ENCODE measurements around the gene CNPPD1. TPM values are rescaled to one million over a fixed set of nuclear protein-coding genes. Genes with fewer than 3 reads are reported as not detected.

CNPPD1 gene
- total RNA-seq (2014; rRNA removed; shearing (Covaris generic)) = 27.7 and 33.2 TPM in 2 replicates

DNA sequence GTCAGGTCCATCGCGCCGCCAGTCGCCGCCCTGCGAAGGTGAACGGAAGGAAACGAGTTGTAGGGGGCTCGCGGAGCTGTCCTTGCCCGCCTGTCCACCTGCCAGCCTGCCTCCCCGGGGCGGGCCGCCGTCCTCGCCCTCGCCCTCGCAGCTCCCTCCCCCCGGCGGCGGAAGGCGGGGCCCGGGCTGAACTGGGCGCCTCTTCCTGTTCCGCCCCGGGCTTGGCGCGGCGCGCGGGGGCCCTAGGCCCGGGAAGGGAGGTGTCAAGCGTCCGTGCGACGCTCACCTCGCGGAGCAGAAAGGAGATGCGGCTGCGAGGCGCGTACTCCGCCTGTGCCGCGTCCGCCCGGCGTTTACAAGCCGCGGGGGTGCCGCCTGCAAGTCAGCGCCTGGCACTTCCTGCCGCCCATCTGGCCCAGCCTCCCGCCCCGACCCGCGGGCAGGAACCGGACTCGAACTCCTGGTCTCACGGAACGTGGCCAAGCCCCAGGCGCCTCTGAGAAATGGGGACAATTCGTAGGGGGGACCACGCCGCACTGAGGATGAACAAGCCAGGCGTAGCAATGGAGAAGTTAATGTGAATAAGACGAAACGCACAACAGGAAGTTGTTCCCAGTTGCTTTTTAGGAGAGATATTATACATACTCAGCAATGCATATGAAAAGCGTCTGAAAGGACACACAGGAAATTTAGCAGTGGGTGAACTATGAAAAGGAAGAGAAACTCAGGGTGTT is at the start of gene CNPPD1:
Gene CNPPD1, minus strand, starts transcription at position 108 of the 734 bp plus-strand sequence. Its CDS starts 97 bp downstream, at position 11.
- peak; percentile 95 for DNase-seq
- no peaks in the 10 kb centered on the region for H3K27me3 ChIP-seq (ENCODE audit: control insufficient read depth, insufficient read depth, low read length)
- peaks cover 20% of the 10 kb centered on the region for H3K36me3 ChIP-seq (replicated peaks; ENCODE audit: control insufficient read depth, insufficient read depth, low read length)
- peak within 1 kb of the TSS; percentile 86 for H3K4me3 ChIP-seq (ENCODE audit: insufficient read depth, low read depth, low read length)

DNA sequence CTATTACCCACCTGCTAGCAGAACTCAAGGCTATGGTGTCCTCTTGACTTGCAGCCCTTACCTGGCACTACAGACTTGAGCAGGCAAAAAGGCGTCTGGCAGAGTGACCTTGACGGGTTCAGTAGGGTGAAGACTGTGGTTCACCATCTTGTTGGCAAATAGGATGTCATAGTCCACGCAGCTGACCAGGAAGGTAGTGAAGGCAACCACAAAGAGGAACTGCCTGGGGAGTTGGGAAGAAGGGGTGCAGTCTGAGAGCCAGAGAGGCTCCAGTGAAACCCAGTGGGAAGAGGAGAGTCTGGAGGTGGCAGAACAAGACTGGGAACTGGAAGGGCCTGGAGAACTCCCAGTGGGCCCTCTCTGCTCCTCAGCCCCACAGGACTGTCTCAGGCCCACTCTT is 48.6 kb upstream of the CNPPD1 start:
- Histone ChIP-seq H3K4me3 (ENCODE audit: insufficient read depth, low read depth, low read length) (no peak overlapping the region), H3K36me3 (replicated peaks; ENCODE audit: control insufficient read depth, insufficient read depth, low read length) (peaks cover 19% of the 10 kb centered on the region), H3K27me3 (ENCODE audit: control insufficient read depth, insufficient read depth, low read length) (no peaks in the 10 kb centered on the region)
- no peak for DNase-seq

DNA sequence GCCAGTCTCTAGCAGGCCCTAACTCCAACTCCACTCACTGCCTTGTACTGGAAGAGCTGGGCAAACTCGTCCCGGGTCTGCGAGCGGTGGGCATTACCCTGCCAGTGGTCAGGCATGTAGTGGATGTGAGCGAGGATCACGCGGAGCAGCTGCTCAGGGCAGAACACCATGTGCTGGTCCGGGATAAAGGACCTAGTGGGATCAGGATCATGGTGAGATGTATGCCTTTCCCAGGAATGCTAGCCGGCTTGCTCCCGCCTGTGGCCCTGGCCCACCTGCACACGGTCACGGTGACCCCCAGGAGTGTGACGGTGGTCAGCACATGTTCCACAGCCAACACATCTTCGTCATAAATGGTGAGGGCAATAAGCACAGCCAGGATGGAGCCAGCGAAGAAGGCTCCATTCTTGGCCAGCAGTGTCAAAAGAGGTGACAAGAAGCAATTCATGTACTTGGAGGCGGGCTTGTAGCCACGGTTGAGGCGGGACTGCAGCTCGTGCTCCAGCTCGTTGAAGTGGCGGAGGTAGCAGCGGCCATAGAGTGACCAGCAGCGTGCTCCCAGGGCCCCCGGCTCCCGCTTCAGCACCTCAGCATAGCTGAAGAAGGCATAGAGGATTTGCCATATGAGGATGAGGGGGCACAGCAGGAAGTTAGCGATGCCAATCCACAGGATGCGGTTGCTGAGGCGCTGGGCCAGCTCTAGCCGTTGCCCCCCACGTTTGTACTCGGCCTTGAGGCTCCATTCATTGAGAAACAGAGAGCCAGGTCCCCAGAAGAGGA is 47.3 kb upstream of the CNPPD1 start:
- Histone ChIP-seq H3K36me3 (replicated peaks; ENCODE audit: control insufficient read depth, insufficient read depth, low read length) (peaks cover 19% of the 10 kb centered on the region), H3K4me3 (ENCODE audit: insufficient read depth, low read depth, low read length) (no peak overlapping the region), H3K27me3 (ENCODE audit: control insufficient read depth, insufficient read depth, low read length) (no peaks in the 10 kb centered on the region)
- DNase-seq = no peak

DNA sequence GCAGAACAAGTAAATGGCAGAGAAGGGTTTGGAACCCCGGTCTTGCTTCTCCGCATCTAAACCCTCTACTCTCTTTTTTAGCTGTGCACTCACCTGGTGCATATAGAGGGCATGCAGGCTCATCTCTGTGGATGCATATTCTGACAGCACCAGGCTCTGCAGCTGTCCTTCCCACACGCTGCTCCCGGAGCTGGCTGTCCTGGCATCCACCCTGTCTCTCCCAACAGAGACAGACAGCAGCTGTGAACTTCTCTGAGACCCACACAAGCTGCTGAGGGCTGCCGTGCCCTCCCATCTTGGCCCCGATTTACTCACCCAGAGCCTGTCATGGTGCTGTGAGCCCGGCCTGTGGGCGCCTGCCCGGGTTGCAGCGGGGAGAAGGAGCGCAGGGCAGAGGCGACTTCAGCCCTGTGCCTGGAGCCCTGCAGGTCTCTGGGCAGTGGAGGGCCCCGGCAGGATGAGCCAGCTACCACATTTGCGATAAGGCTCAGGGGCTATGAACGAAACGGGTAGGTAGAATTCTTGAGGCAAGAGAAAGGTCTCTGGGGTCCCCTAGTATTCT is 45.3 kb upstream of the CNPPD1 start:
- DNase-seq = no peak
- Histone ChIP-seq H3K4me3 (ENCODE audit: insufficient read depth, low read depth, low read length) (no peak overlapping the region), H3K27me3 (ENCODE audit: control insufficient read depth, insufficient read depth, low read length) (no peaks in the 10 kb centered on the region), H3K36me3 (replicated peaks; ENCODE audit: control insufficient read depth, insufficient read depth, low read length) (peaks cover 19% of the 10 kb centered on the region)

DNA sequence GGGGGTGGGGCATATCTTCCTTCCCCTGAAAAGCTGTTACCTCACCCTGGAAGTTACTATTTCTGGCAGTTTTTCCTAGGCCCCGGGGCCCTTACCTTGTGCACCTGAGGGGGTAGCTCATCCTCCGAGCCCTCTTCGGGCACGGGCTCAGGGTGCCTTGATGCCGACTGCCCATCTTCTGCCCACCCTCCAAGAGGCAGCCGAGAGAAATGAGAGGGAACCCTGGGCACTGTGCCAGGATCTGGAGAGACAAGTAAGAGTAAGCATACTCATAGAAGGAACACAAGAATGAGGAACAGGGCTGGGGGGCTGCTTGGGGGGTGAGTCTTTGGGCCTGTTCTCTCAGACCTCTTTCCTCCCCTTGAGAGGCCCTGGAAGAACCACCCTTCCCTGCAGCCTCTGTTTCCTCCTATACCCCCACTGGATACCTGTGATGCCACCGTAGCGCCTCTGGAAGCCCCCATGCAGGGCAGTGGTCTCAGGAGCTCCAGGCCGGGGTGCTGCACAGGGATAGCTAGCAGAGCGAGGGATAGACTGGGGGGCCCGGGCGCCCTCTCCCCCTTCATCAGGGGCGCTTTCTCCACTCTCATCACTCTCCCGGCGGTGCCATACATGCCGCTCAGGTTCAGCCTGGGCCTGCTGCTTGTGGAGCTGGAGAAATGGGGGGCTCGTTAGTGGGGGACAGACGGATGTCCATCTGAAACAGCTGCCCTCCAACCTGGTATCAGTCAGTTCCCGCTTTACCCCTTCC is 44.1 kb upstream of the CNPPD1 start:
- H3K36me3 ChIP-seq (replicated peaks; ENCODE audit: control insufficient read depth, insufficient read depth, low read length) = peaks cover 18% of the 10 kb centered on the region
- no peaks in the 10 kb centered on the region for H3K27me3 ChIP-seq (ENCODE audit: control insufficient read depth, insufficient read depth, low read length)
- DNase-seq = no peak
- no peak overlapping the region for H3K4me3 ChIP-seq (ENCODE audit: insufficient read depth, low read depth, low read length)

DNA sequence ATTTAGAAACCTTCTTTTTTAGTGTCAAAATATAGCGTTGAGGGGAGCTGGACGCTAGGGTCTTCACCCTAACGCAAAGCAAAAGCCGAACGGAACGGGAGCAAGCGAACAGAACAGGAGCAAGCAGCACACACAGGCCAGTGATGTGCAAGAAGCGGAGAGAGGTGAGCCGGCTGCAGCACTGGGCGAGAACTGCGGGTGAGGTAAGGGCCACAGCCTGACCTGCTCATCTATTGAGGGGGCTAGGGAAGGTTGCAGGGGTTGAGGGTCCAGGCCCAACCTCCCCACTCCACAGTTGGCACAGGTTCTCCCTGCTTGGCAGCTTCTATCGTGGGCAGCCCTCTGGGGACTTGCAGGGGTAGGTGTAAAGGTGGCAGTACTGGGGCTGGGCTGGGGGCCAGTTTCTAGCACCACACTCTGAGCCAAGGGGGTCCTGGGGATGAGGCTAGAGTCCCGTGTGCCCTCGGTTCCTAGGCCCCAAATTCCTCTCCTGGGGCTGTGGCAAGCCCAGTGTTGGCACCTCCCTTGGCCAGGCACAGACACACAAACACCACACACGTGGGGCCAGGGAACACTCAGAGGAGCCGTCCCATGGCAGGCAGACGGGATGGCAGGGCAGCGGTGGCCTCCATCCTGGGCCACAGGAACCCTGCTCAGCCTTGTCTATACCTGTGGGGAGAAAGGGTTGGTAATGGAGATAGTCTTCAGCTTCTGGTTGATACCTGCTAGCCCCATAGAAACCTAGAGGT is 43.2 kb upstream of the CNPPD1 start:
- DNase-seq = peak; percentile 53
- Histone ChIP-seq H3K4me3 (ENCODE audit: insufficient read depth, low read depth, low read length) (no peak overlapping the region), H3K36me3 (replicated peaks; ENCODE audit: control insufficient read depth, insufficient read depth, low read length) (peaks cover 18% of the 10 kb centered on the region), H3K27me3 (ENCODE audit: control insufficient read depth, insufficient read depth, low read length) (no peaks in the 10 kb centered on the region)

DNA sequence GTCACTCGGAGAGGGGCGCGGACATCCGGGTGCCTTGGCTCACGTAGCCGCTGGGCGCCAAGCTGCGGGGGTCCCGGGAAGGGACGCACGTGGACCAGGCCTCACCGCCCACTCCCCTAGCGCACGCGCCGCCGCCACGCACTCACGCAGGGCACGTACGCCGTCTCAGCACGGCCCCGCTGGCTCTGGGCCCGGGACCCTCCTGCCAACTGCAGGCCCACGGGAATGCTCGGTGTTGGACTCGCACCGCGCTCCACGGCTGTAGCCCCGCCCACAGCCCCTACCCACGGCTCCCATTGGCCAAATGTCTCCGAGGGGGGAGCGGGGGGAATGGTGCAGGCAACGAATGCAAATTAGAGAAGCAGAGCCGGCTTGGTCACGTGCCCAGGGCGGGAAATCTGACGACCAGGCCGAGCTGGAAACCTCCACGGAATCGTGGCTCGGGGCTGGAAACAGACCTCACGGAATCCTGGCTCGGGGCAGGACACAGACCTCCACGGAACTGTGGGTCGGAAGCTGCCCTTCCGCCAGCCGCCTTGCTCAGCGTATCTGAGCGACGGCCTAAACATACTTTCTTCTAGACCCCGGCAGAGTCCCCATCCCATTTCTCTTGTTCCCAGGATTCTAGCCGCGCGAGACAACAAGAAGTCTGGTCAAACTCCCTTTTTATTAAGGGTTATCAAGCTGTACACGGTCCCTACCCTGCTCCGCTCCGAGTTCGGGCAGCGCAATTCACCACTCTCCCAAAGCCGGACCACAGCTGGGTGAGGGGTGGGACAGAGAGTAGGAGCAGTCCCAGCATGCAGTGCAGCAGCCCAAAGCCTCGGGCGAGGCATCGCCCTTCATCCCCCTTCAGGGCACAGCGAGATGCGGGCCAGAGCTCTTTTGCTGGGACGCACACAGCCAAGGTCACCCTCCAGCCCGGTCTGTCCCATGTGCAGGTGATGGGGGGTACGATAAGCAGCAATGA is 42.3 kb upstream of the CNPPD1 start, which contains the start of gene ABCB6:
Gene ABCB6, minus strand, starts transcription at position 227 of the 970 bp plus-strand sequence. CDS start 285 bp downstream, outside the sequence.
- Histone ChIP-seq H3K4me3 (ENCODE audit: insufficient read depth, low read depth, low read length) (peak within 1 kb of the TSS; percentile 74), H3K36me3 (replicated peaks; ENCODE audit: control insufficient read depth, insufficient read depth, low read length) (peaks cover 18% of the 10 kb centered on the region), H3K27me3 (ENCODE audit: control insufficient read depth, insufficient read depth, low read length) (no peaks in the 10 kb centered on the region)
- DNase-seq = peak; percentile 98

DNA sequence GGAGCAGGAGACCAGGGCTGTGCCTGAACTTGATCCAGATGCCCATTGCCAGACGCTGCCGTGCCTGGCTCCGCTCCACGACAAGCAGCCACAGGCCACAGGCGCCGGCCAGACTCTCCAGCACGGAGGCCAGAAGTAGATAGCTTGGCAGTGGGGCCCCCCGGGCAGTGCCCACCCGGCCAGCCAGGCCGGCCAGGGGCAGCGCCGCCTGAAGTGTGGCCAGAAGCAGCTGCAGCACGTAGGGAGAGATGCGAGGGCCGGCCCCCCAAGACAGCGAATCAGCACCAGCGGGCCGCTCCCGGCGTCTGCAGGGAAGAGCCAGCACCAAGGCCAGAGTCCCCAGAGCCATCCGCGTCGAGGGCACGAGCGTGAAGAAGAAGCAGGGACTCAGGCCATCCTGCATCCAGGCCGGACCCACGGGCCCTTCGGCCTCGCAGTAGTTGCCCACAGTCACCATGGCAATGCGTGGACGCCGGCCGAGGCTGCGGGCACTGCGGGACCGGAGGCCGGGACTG is 41.5 kb upstream of the CNPPD1 start:
- Histone ChIP-seq H3K36me3 (replicated peaks; ENCODE audit: control insufficient read depth, insufficient read depth, low read length) (peaks cover 15% of the 10 kb centered on the region), H3K27me3 (ENCODE audit: control insufficient read depth, insufficient read depth, low read length) (no peaks in the 10 kb centered on the region), H3K4me3 (ENCODE audit: insufficient read depth, low read depth, low read length) (peak overlapping the region; percentile 74)
- DNase-seq = peak; percentile 93

DNA sequence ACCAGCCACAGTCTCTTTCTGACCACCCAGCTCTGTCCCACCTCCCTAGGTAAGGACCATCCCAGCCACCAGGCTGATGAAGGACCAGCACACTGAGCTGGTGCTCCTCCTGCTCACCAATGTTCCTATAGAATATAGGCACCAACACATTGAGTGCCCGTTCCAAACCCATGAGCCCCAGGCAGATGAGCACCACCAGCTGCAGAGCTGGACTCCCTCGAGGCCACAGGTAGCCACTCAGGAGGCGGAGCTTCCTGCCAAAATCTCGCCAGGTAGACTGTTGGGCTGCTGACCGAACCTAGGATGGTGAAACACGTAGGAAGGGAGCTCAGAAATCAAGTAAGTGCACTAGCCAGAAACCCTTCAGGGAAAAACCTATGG is 39.8 kb upstream of the CNPPD1 start:
- Histone ChIP-seq H3K4me3 (ENCODE audit: insufficient read depth, low read depth, low read length) (no peak overlapping the region), H3K27me3 (ENCODE audit: control insufficient read depth, insufficient read depth, low read length) (no peaks in the 10 kb centered on the region), H3K36me3 (replicated peaks; ENCODE audit: control insufficient read depth, insufficient read depth, low read length) (peaks cover 15% of the 10 kb centered on the region)
- no peak for DNase-seq

DNA sequence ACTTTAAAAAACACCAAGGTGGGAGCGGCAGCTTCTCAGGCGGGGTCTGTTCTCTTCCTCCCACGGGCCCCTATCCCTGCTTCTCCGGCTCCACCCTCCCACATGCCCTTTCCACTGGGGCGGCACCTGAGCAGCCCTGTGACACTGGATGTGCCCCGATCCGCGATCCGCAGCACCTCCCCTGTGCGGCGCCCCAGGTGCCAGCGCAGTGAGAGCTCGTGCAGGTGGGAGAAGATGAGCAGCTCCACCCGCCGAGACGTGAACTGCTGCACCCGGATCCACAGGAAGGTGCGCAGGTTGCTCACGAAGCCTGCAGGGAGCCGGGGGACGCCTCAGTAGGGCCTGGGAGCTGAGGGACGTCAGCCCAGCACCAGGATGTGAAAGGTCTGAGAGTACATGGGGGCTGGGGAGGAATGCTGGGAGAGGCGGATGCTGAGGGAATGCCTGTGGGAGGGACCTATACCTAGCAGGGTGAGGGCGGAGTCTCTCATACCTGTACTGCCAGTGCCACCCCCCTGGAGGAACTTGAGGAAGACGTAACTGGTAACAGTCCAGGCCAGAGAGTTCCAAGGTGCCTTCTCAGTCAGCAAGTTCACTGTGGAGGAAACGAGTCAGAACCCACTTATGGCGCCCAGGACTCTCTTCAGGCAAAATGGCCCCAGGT is 39.3 kb upstream of the CNPPD1 start:
- no peak for DNase-seq
- Histone ChIP-seq H3K27me3 (ENCODE audit: control insufficient read depth, insufficient read depth, low read length) (no peaks in the 10 kb centered on the region), H3K36me3 (replicated peaks; ENCODE audit: control insufficient read depth, insufficient read depth, low read length) (peaks cover 19% of the 10 kb centered on the region), H3K4me3 (ENCODE audit: insufficient read depth, low read depth, low read length) (no peak overlapping the region)

DNA sequence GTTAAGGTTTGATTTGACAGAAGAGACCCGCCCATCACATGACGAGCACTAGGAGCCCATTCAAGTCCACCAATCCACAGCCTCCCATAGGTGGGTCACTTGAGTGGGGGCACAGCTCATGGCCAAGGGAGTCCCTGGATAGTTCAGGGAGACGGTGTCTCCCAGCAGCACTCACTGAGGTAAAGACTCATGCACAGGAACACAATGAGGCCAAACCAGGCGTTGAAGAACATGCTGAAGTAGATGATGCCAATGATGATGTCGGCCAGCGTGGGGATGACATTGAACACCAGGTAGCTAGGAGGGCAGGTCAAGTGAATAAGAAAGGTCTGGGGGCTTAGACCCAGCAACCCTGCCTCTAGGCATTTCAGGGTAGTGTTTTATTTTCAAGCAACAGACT is 38.1 kb upstream of the CNPPD1 start:
- no peak overlapping the region for H3K4me3 ChIP-seq (ENCODE audit: insufficient read depth, low read depth, low read length)
- no peaks in the 10 kb centered on the region for H3K27me3 ChIP-seq (ENCODE audit: control insufficient read depth, insufficient read depth, low read length)
- DNase-seq = no peak
- peaks cover 19% of the 10 kb centered on the region for H3K36me3 ChIP-seq (replicated peaks; ENCODE audit: control insufficient read depth, insufficient read depth, low read length)

DNA sequence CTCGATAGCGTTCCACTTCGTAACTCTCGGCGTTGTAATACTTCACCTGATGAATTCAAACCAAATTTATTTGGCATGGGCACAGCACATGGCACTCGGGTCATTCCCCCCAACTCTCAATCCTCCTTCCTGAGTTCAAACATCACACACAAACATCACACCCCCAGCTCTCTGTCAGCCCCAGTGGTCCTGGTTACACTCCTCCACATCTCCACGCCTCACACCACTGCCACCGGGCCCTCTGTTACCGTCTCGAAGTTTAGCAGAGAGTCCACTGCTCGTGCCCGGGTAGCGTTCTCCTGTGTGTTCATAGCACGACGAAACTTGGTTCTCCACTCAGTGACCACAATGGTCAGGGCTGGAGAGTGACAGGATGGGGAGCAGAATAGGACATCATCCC is 37.4 kb upstream of the CNPPD1 start:
- peaks cover 22% of the 10 kb centered on the region for H3K36me3 ChIP-seq (replicated peaks; ENCODE audit: control insufficient read depth, insufficient read depth, low read length)
- no peak overlapping the region for H3K4me3 ChIP-seq (ENCODE audit: insufficient read depth, low read depth, low read length)
- DNase-seq = no peak
- H3K27me3 ChIP-seq (ENCODE audit: control insufficient read depth, insufficient read depth, low read length) = no peaks in the 10 kb centered on the region
